Uterus (tissue), 4 donors: ENCODE measurements around the gene GSG1L2. TPM values are rescaled to one million over a fixed set of nuclear protein-coding genes. Genes with fewer than 3 reads are reported as not detected.
"Not testable (repeated sequence)": the region's sequence is repeated elsewhere in the genome, so short reads cannot be mapped to it uniquely, and the experiment has no call there.

Experiments used
- DNase-seq, 2 donors: peaks; one replicate each; pipeline ENCODE4 v3.0.0-alpha.2; 2019 to 2020
- H3K27ac ChIP-seq, 2 donors: fragments of 200-600 bp; sonication (generic); 1 replicate in 1 of 2; 2 replicates in 1 of 2; pipeline ENCODE4 v1.5.1; 2016 to 2018
- H3K27me3 ChIP-seq, 2 donors: fragments of 200-600 bp; sonication (generic); one replicate each; pipeline ENCODE4 v1.5.1; 2018 to 2019; ENCODE audit warnings: control low read depth in 1 of 2
- H3K36me3 ChIP-seq, 2 donors: fragments of 200-600 bp; sonication (generic); one replicate each; pipeline ENCODE4 v1.5.1; 2019; ENCODE audit warnings: control low read depth in 1 of 2
- H3K4me1 ChIP-seq, 2 donors: fragments of 200-600 bp; sonication (generic); one replicate each; pipeline ENCODE4 v1.5.1; 2018 to 2019; ENCODE audit warnings: control low read depth in 1 of 2
- H3K4me3 ChIP-seq, 2 donors: fragments of 200-600 bp; sonication (generic); 1 replicate in 1 of 2; 2 replicates in 1 of 2; pipeline ENCODE4 v1.5.1; 2018 to 2019; ENCODE audit warnings: mild to moderate bottlenecking in 1 of 2
- H3K9me3 ChIP-seq, 2 donors: fragments of 200-600 bp; sonication (generic); one replicate each; pipeline ENCODE4 v1.5.1; 2019; ENCODE audit warnings: control low read depth in 1 of 2
- POLR2A ChIP-seq, 2 donors: fragments of 450-650 bp; IDR thresholded peaks; one replicate each; pipeline ENCODE4 v1.6.1; 2016; ENCODE audit warnings: antibody characterized with exemption in 2 of 2, mild to moderate bottlenecking in 1 of 2, moderate library complexity in 1 of 2
- intact Hi-C: fragments of 100-400 bp; cut with DNase I; formaldehyde crosslinking; loops from one replicate; pipeline ENCODE4 v1.15.1; 2023; ENCODE audit warnings: low total_unique reads
- total RNA-seq, 4 donors: library from RNA; depleted of rRNA in 3 of 4; stranded (reverse); fragments of >200 nt in 3 of 4; gene quantifications; one replicate each; pipeline versions ENCODE4 v1.1.0 to v1.2.4, GENCODE V29; 2014 to 2023
- TF ChIP-seq, protein P1 (sequence below), 4 experiments: fragments of 200-600 bp in 2 of 4; fragments of 450-650 bp in 2 of 4; sonication (generic) in 2 of 4; IDR thresholded peaks; one replicate each; pipeline ENCODE4 v1.5.1; 2016 to 2019; ENCODE audit warnings: antibody characterized with exemption in 4 of 4, mild to moderate bottlenecking in 2 of 4, moderate library complexity in 1 of 4
- donor health status: DM: yes; HTN: yes; CAD: no.

Gene GSG1L2
- total RNA-seq, 4 donors from 2014 or later: not detected

DNA sequence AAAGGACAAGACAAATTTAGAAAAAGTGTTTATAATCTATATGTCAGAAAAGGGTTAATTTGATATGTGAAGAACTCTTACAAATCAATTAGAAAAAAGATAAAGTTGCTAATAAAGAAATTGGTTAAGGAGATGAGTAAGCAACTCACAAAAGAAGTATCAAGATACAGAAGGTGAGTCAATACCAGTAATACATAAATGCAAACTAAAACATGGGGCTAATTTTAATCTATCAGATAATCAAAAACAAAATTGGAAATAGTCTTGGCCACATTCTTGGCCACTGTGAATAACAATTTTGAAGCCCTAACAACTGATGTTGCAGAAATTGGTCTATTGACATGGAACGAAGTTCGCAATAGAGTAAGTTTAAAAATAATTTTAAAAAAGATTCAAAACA is 37.3 kb downstream of the GSG1L2 start:
- Histone ChIP-seq H3K27ac (no peak overlapping the region), H3K27me3 (no peaks in the 10 kb centered on the region), H3K9me3 (no peaks in the 10 kb centered on the region), H3K36me3 (no peaks in the 10 kb centered on the region), H3K4me3 (no peak overlapping the region), H3K4me1 (no peaks in the 10 kb centered on the region)
- intact Hi-C loops: no loop called here
- DNase-seq: no peak
- no peak for TF ChIP-seq POLR2A (IDR thresholded peaks at IDR 0.05)
- TF ChIP-seq, protein P1, sequence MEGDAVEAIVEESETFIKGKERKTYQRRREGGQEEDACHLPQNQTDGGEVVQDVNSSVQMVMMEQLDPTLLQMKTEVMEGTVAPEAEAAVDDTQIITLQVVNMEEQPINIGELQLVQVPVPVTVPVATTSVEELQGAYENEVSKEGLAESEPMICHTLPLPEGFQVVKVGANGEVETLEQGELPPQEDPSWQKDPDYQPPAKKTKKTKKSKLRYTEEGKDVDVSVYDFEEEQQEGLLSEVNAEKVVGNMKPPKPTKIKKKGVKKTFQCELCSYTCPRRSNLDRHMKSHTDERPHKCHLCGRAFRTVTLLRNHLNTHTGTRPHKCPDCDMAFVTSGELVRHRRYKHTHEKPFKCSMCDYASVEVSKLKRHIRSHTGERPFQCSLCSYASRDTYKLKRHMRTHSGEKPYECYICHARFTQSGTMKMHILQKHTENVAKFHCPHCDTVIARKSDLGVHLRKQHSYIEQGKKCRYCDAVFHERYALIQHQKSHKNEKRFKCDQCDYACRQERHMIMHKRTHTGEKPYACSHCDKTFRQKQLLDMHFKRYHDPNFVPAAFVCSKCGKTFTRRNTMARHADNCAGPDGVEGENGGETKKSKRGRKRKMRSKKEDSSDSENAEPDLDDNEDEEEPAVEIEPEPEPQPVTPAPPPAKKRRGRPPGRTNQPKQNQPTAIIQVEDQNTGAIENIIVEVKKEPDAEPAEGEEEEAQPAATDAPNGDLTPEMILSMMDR (IDR thresholded peaks at IDR 0.05): no peak

DNA sequence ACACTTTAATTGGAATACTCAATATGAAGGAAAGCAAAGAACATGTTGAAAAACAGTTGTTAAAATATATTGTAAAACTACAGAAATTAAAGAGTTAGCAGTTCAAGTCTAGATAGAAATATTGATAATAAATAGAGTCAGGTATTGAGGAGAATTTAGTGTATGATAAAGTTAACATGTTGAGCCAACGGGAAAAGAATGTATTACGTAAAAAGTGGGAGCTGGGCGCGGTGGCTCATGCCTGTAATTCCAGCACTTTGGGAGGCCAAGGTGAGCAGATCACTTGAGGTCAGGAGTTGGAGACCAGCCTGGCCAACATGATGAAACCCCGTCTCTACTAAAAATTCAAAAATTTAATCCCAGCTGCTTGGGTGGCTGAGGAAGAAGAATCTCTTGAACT is 38.4 kb downstream of the GSG1L2 start:
- DNase-seq, H3K4me3 ChIP-seq, intact Hi-C loops, H3K27ac ChIP-seq, H3K9me3 ChIP-seq, H3K4me1 ChIP-seq, H3K27me3 ChIP-seq, H3K36me3 ChIP-seq: not testable (repeated sequence)

DNA sequence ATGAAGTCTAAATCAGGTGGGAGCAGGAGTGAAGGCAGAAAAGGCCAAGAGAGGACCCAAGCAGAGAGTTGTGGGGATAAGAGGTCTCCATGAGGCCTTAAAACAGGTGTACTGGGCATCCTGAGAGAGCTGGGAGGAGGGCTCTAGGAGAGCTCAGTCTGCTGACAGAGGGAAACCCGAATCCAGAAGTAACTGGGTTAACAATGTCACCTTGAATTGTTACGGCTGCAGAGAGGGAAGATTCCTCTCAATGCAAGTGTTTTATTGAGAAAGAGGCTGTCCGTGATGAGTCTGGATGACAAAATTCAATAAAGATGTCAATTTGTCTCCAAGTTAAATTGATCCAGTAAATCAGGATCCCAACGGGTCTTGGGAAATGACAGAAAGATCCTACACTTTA is 38.8 kb downstream of the GSG1L2 start:
- H3K9me3 ChIP-seq: no peaks in the 10 kb centered on the region
- intact Hi-C loops: no loop called here
- no peak overlapping the region for H3K27ac ChIP-seq
- TF ChIP-seq, protein P1 (IDR thresholded peaks at IDR 0.05): no peak
- no peak for TF ChIP-seq POLR2A (IDR thresholded peaks at IDR 0.05)
- no peaks in the 10 kb centered on the region for H3K27me3 ChIP-seq
- H3K4me1 ChIP-seq: no peaks in the 10 kb centered on the region
- no peaks in the 10 kb centered on the region for H3K36me3 ChIP-seq
- no peak for DNase-seq
- H3K4me3 ChIP-seq: no peak overlapping the region

DNA sequence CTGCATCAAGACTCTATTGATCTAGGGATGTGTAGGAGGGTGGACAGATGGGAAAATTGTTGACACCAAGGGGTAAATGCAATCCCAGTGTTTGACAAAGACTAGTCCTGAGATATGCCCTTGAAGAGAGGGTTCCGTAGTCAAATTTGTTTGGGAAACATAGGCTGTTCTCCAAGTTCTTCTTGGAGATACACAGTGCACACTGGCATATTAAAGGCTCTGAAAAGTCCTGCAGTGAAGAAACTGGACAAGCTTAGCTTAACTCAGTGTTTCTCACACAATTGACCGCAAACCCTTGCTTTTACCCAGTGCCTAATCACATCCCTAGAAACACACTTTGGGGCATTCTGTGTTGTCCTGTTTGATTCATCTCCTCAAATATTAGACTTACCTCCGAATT is 41.3 kb downstream of the GSG1L2 start:
- DNase-seq: no peak
- no peak overlapping the region for H3K27ac ChIP-seq
- no peaks in the 10 kb centered on the region for H3K9me3 ChIP-seq
- TF ChIP-seq, protein P1 (IDR thresholded peaks at IDR 0.05): no peak
- TF ChIP-seq POLR2A (IDR thresholded peaks at IDR 0.05): no peak
- no peaks in the 10 kb centered on the region for H3K4me1 ChIP-seq
- H3K4me3 ChIP-seq: no peak overlapping the region
- H3K36me3 ChIP-seq: no peaks in the 10 kb centered on the region
- no peaks in the 10 kb centered on the region for H3K27me3 ChIP-seq
- intact Hi-C loops: no loop called here

DNA sequence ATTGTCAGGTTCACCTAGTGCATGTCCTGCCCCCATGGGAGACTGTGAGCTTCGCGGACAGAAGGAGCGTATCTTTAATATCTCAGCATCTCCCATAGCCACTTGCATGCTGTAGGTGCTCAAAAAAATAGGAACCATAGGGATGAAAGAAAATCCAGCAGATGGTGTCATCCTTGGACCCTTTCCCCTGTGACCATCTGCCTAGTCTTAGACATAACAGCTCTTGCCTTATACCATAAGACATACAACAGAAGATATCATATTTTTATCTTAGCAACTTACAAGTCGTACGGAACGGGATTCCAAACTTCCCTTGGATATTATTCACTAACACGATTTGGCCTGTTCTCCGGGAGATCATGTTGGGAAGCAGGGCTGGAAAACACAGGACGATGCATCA is 45.0 kb downstream of the GSG1L2 start:
- TF ChIP-seq, protein P1 (IDR thresholded peaks at IDR 0.05): no peak
- no peak for TF ChIP-seq POLR2A (IDR thresholded peaks at IDR 0.05)
- no peaks in the 10 kb centered on the region for H3K4me1 ChIP-seq
- no peaks in the 10 kb centered on the region for H3K36me3 ChIP-seq
- no peak for DNase-seq
- no peak overlapping the region for H3K27ac ChIP-seq
- H3K9me3 ChIP-seq: no peaks in the 10 kb centered on the region
- H3K4me3 ChIP-seq: no peak overlapping the region
- H3K27me3 ChIP-seq: no peaks in the 10 kb centered on the region
- intact Hi-C loops: no loop called here

DNA sequence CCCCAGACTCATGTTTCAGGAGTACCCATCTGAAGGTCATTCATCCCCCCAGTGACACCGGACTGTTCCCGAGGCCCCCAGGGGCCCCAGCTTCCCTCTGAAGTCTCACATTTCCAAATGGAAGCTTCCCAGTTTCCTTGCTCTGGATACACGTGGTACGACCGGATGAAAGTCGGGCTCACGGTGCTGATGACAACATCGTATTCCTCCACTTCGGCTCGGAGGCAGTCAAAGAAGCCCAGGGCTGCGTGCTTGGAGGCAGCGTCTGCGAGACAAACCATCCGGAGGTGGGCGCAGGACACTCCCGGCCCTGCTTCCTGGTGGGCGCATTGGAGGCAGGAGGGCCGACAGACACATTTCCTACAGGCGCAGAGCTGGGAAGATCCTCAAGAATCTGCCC is 49.2 kb downstream of the GSG1L2 start:
- Histone ChIP-seq H3K4me3 (no peak overlapping the region), H3K4me1 (no peaks in the 10 kb centered on the region), H3K9me3 (no peaks in the 10 kb centered on the region), H3K27ac (no peak overlapping the region), H3K36me3 (no peaks in the 10 kb centered on the region), H3K27me3 (no peaks in the 10 kb centered on the region)
- no peak for DNase-seq
- intact Hi-C loops: no loop called here
- TF ChIP-seq POLR2A (IDR thresholded peaks at IDR 0.05): no peak
- TF ChIP-seq, protein P1 (IDR thresholded peaks at IDR 0.05): no peak
